ENCODE results near the gene KHDRBS2. TPM values are rescaled to one million over a fixed set of nuclear protein-coding genes. Genes with fewer than 3 reads are reported as not detected.

KHDRBS2 gene
- total and polyA plus RNA-seq, 2 donors (not counting 1 experiment from before 2014, with no cell fraction given) = not detected

GRCh38 chr6:62167736-62168135 lies 118.3 kb downstream of the KHDRBS2 start:
- no peaks in the 10 kb centered on the region for H3K27me3 ChIP-seq (ENCODE audit: control insufficient read depth, insufficient read depth, low read length)
- no peaks in the 10 kb centered on the region for H3K9me3 ChIP-seq (ENCODE audit: control insufficient read depth, insufficient read depth, low read depth, low read length)
- H3K4me3 ChIP-seq (replicated peaks in 1 of 4; ENCODE audit: control extremely low read depth in 1 of 4, insufficient read depth in 1 of 4, low read depth in 3 of 4, low read length in 4 of 4) = no peak overlapping the region
- no peak for DNase-seq (ENCODE audit: low read depth in 2 of 2)
- no peak overlapping the region for H3K27ac ChIP-seq (ENCODE audit: insufficient read depth, low read length)
- no peak overlapping the region for H3K9ac ChIP-seq (ENCODE audit: insufficient read depth, low read length)
- H2AFZ ChIP-seq (ENCODE audit: low read length) = no peak overlapping the region
- H3K79me2 ChIP-seq (ENCODE audit: control insufficient read depth, insufficient read depth, low read length) = no peaks in the 10 kb centered on the region
- H3K4me2 ChIP-seq (ENCODE audit: extremely low read depth, insufficient read depth, low read length) = no peak overlapping the region
- H4K20me1 ChIP-seq (ENCODE audit: control insufficient read depth, extremely low read depth, insufficient read depth, low read length) = no peaks in the 10 kb centered on the region
- no peaks in the 10 kb centered on the region for H3K36me3 ChIP-seq (ENCODE audit: control insufficient read depth, insufficient read depth, low read length)
- no peak for TF ChIP-seq EZH2 (IDR thresholded peaks at IDR 0.05; ENCODE audit: low read length, missing control alignments)
- TF ChIP-seq, protein P1, sequence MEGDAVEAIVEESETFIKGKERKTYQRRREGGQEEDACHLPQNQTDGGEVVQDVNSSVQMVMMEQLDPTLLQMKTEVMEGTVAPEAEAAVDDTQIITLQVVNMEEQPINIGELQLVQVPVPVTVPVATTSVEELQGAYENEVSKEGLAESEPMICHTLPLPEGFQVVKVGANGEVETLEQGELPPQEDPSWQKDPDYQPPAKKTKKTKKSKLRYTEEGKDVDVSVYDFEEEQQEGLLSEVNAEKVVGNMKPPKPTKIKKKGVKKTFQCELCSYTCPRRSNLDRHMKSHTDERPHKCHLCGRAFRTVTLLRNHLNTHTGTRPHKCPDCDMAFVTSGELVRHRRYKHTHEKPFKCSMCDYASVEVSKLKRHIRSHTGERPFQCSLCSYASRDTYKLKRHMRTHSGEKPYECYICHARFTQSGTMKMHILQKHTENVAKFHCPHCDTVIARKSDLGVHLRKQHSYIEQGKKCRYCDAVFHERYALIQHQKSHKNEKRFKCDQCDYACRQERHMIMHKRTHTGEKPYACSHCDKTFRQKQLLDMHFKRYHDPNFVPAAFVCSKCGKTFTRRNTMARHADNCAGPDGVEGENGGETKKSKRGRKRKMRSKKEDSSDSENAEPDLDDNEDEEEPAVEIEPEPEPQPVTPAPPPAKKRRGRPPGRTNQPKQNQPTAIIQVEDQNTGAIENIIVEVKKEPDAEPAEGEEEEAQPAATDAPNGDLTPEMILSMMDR (conservative IDR thresholded peaks at IDR 0.05 in 1 of 2, IDR thresholded peaks at IDR 0.05 in 1 of 2; ENCODE audit: low read depth in 1 of 2, low read length in 2 of 2) = no peak
- H3K4me1 ChIP-seq (ENCODE audit: control insufficient read depth, extremely low read depth, insufficient read depth, low read length) = no peaks in the 10 kb centered on the region

GRCh38 chr6:62162858-62163257 lies 123.2 kb downstream of the KHDRBS2 start:
- Histone ChIP-seq H3K4me2 (ENCODE audit: extremely low read depth, insufficient read depth, low read length) (no peak overlapping the region), H3K4me1 (ENCODE audit: control insufficient read depth, extremely low read depth, insufficient read depth, low read length) (no peaks in the 10 kb centered on the region), H3K79me2 (ENCODE audit: control insufficient read depth, insufficient read depth, low read length) (no peaks in the 10 kb centered on the region), H2AFZ (ENCODE audit: low read length) (no peak overlapping the region), H3K9me3 (ENCODE audit: control insufficient read depth, insufficient read depth, low read depth, low read length) (no peaks in the 10 kb centered on the region), H3K27me3 (ENCODE audit: control insufficient read depth, insufficient read depth, low read length) (no peaks in the 10 kb centered on the region), H3K36me3 (ENCODE audit: control insufficient read depth, insufficient read depth, low read length) (no peaks in the 10 kb centered on the region), H3K9ac (ENCODE audit: insufficient read depth, low read length) (no peak overlapping the region), H3K27ac (ENCODE audit: insufficient read depth, low read length) (no peak overlapping the region), H4K20me1 (ENCODE audit: control insufficient read depth, extremely low read depth, insufficient read depth, low read length) (no peaks in the 10 kb centered on the region), H3K4me3 (replicated peaks in 1 of 4; ENCODE audit: control extremely low read depth in 1 of 4, insufficient read depth in 1 of 4, low read depth in 3 of 4, low read length in 4 of 4) (no peak overlapping the region)
- DNase-seq (ENCODE audit: low read depth in 2 of 2) = no peak
- TF ChIP-seq, protein P1 (conservative IDR thresholded peaks at IDR 0.05 in 1 of 2, IDR thresholded peaks at IDR 0.05 in 1 of 2; ENCODE audit: low read depth in 1 of 2, low read length in 2 of 2) = no peak
- no peak for TF ChIP-seq EZH2 (IDR thresholded peaks at IDR 0.05; ENCODE audit: low read length, missing control alignments)

DNA sequence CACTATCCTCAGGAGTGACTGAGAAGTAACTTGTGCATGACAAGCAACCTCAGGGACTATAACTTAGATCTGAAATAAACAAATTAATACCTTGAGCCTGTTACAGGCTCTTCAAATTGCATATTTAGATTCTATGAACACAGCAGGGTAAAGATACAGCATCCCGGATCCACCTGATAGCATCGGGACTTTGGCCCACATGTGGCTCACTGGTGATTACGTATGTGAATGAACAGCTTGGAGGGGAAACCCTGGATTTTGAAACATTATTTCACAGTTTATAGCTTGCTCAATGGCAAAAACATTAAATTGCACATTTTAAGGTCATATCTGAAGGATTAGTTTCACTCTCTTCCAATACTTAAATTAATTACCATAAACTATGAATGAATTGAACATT lies 133.2 kb downstream of the KHDRBS2 start:
- no peaks in the 10 kb centered on the region for H3K9me3 ChIP-seq (ENCODE audit: control insufficient read depth, insufficient read depth, low read depth, low read length)
- TF ChIP-seq, protein P1 (conservative IDR thresholded peaks at IDR 0.05 in 1 of 2, IDR thresholded peaks at IDR 0.05 in 1 of 2; ENCODE audit: low read depth in 1 of 2, low read length in 2 of 2) = no peak
- no peak for TF ChIP-seq EZH2 (IDR thresholded peaks at IDR 0.05; ENCODE audit: low read length, missing control alignments)
- DNase-seq (ENCODE audit: low read depth in 2 of 2) = no peak
- no peak overlapping the region for H3K4me2 ChIP-seq (ENCODE audit: extremely low read depth, insufficient read depth, low read length)
- H3K27me3 ChIP-seq (ENCODE audit: control insufficient read depth, insufficient read depth, low read length) = no peaks in the 10 kb centered on the region
- no peak overlapping the region for H3K27ac ChIP-seq (ENCODE audit: insufficient read depth, low read length)
- no peak overlapping the region for H3K4me3 ChIP-seq (replicated peaks in 1 of 4; ENCODE audit: control extremely low read depth in 1 of 4, insufficient read depth in 1 of 4, low read depth in 3 of 4, low read length in 4 of 4)
- no peaks in the 10 kb centered on the region for H3K79me2 ChIP-seq (ENCODE audit: control insufficient read depth, insufficient read depth, low read length)
- H3K36me3 ChIP-seq (ENCODE audit: control insufficient read depth, insufficient read depth, low read length) = no peaks in the 10 kb centered on the region
- H4K20me1 ChIP-seq (ENCODE audit: control insufficient read depth, extremely low read depth, insufficient read depth, low read length) = no peaks in the 10 kb centered on the region
- H3K9ac ChIP-seq (ENCODE audit: insufficient read depth, low read length) = no peak overlapping the region
- H2AFZ ChIP-seq (ENCODE audit: low read length) = no peak overlapping the region
- H3K4me1 ChIP-seq (ENCODE audit: control insufficient read depth, extremely low read depth, insufficient read depth, low read length) = no peaks in the 10 kb centered on the region

Data from fibroblast of lung (primary cell).